ENCODE data around the gene SLC35F6.
"Not testable (repeated sequence)": the region's sequence is repeated elsewhere in the genome, so short reads cannot be mapped to it uniquely, and the experiment has no call there.

The SLC35F6 gene

GRCh38 chr2:26786207-26787028 lies 22.3 kb downstream of the SLC35F6 start:
- DNase-seq = peak; percentile 46

- no peak for DNase-seq
These were observed 28.6 kb downstream of the SLC35F6 start for GRCh38 chr2:26792720-26793119.

GRCh38 chr2:26793518-26793917 lies 29.4 kb downstream of the SLC35F6 start:
- no peak for DNase-seq

- not testable (repeated sequence) for DNase-seq
These were observed 31.1 kb downstream of the SLC35F6 start for GRCh38 chr2:26795135-26795534.

GRCh38 chr2:26801328-26801727 lies 37.2 kb downstream of the SLC35F6 start:
- DNase-seq = no peak

- no peak for DNase-seq
These were observed 37.7 kb downstream of the SLC35F6 start for GRCh38 chr2:26801796-26802195.

GRCh38 chr2:26805241-26805676 lies 41.2 kb downstream of the SLC35F6 start:
- DNase-seq = no peak

- no peak for DNase-seq
These were observed 43.8 kb downstream of the SLC35F6 start for GRCh38 chr2:26807788-26808460.

GRCh38 chr2:26809211-26809610 lies 45.1 kb downstream of the SLC35F6 start:
- no peak for DNase-seq

GRCh38 chr2:26809876-26810577 lies 45.9 kb downstream of the SLC35F6 start:
- DNase-seq = no peak

- no peak for DNase-seq
These were observed 47.2 kb downstream of the SLC35F6 start for GRCh38 chr2:26811261-26811660.

- DNase-seq = no peak
These were observed 48.0 kb downstream of the SLC35F6 start for GRCh38 chr2:26811791-26812694.

GRCh38 chr2:26812731-26813130 lies 48.6 kb downstream of the SLC35F6 start:
- DNase-seq = no peak

- DNase-seq = not testable (repeated sequence)
These were observed 50.1 kb downstream of the SLC35F6 start for GRCh38 chr2:26814072-26814765.

GRCh38 chr2:26816893-26817292 lies 52.8 kb downstream of the SLC35F6 start:
- no peak for DNase-seq

- no peak for DNase-seq
These were observed 54.2 kb downstream of the SLC35F6 start for GRCh38 chr2:26818255-26818654.

GRCh38 chr2:26818972-26819371 lies 54.9 kb downstream of the SLC35F6 start:
- DNase-seq = no peak

GRCh38 chr2:26820932-26821331 lies 56.8 kb downstream of the SLC35F6 start:
- DNase-seq = no peak

GRCh38 chr2:26822877-26823276 lies 58.8 kb downstream of the SLC35F6 start:
- no peak for DNase-seq
